Neural crest cell (in vitro differentiated cells): ENCODE results near the gene PTGR3. TPM values are rescaled to one million over a fixed set of nuclear protein-coding genes. Genes with fewer than 3 reads are reported as not detected.
A peak's percentile ranks its signal among the peaks of the same experiment; 100 is the strongest.

Experiments used
- DNase-seq: peaks from one replicate; pipeline ENCODE4 v3.0.0; 2021; ENCODE audit warnings: low read depth, mixed read lengths, low spot score
- H3K27ac Mint-ChIP-seq: one replicate; pipeline ENCODE4 v1.8.0; 2021; ENCODE audit warnings: mild to moderate bottlenecking, mixed read lengths; ENCODE audit not compliant: unreplicated experiment
- H3K27me3 Mint-ChIP-seq: 2 replicates; pipeline ENCODE4 v1.8.0; 2021; ENCODE audit warnings: low read depth, mild to moderate bottlenecking, mixed read lengths
- H3K36me3 Mint-ChIP-seq: 2 replicates; pipeline ENCODE4 v1.8.0; 2021; ENCODE audit warnings: low read depth, mild to moderate bottlenecking, mixed read lengths
- H3K4me1 Mint-ChIP-seq: 2 replicates; pipeline ENCODE4 v1.8.0; 2021; ENCODE audit warnings: mixed read lengths
- H3K4me3 Mint-ChIP-seq: one replicate; pipeline ENCODE4 v1.8.0; 2021; ENCODE audit warnings: mild to moderate bottlenecking, mixed read lengths
- H3K9me3 Mint-ChIP-seq: 2 replicates; pipeline ENCODE4 v1.8.0; 2021; ENCODE audit warnings: mixed read lengths
- total RNA-seq: library from RNA; stranded (reverse); gene quantifications from 2 replicates; pipeline ENCODE4 v1.2.1, GENCODE V29; 2021
- TF ChIP-seq, protein P1 (sequence below): fragments of 200-600 bp; sonication (generic); conservative IDR thresholded peaks from 2 replicates; pipeline ENCODE4 v1.5.0; 2021; ENCODE audit warnings: antibody characterized with exemption, mild to moderate bottlenecking

The PTGR3 gene
- total RNA-seq, 1 donor from 2014 or later: 12.1 TPM

- Mint-ChIP-seq H3K9me3 (no peaks in the 10 kb centered on the region), H3K4me3 (no peak overlapping the region), H3K27me3 (peaks cover 4% of the 10 kb centered on the region), H3K4me1 (peaks cover 12% of the 10 kb centered on the region), H3K36me3 (no peaks in the 10 kb centered on the region), H3K27ac (no peak overlapping the region)
- TF ChIP-seq, protein P1, sequence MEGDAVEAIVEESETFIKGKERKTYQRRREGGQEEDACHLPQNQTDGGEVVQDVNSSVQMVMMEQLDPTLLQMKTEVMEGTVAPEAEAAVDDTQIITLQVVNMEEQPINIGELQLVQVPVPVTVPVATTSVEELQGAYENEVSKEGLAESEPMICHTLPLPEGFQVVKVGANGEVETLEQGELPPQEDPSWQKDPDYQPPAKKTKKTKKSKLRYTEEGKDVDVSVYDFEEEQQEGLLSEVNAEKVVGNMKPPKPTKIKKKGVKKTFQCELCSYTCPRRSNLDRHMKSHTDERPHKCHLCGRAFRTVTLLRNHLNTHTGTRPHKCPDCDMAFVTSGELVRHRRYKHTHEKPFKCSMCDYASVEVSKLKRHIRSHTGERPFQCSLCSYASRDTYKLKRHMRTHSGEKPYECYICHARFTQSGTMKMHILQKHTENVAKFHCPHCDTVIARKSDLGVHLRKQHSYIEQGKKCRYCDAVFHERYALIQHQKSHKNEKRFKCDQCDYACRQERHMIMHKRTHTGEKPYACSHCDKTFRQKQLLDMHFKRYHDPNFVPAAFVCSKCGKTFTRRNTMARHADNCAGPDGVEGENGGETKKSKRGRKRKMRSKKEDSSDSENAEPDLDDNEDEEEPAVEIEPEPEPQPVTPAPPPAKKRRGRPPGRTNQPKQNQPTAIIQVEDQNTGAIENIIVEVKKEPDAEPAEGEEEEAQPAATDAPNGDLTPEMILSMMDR: no peak
- no peak for DNase-seq
Observed at GRCh38 chr18:75160364-75160763, 48.6 kb downstream of the PTGR3 start.

- no peaks in the 10 kb centered on the region for H3K36me3 Mint-ChIP-seq
- peaks cover 4% of the 10 kb centered on the region for H3K27me3 Mint-ChIP-seq
- TF ChIP-seq, protein P1: no peak
- peaks cover 12% of the 10 kb centered on the region for H3K4me1 Mint-ChIP-seq
- H3K9me3 Mint-ChIP-seq: no peaks in the 10 kb centered on the region
- H3K4me3 Mint-ChIP-seq: no peak overlapping the region
- no peak for DNase-seq
- peak overlapping the region; percentile 70 for H3K27ac Mint-ChIP-seq
Observed at GRCh38 chr18:75159646-75160356, 49.1 kb downstream of the PTGR3 start.

DNA sequence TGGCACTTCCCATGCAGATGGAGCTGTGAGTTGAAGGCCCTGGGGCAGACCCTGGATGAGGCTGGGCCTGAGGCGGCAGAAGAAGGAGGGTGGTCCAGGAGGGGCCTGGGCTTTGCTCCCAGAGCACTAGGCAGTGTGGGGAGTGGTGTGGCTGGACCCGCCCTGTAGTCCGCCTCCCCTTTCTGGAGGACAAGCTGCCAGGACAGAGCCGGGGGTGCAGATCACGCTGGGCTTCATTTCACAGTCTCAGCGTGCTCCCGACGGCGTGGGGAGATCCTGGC lies 49.8 kb downstream of the PTGR3 start:
- DNase-seq: no peak
- peaks cover 4% of the 10 kb centered on the region for H3K27me3 Mint-ChIP-seq

More for the DNA sequence above, 49.8 kb downstream of the PTGR3 start:
- TF ChIP-seq, protein P1: no peak
- H3K4me1 Mint-ChIP-seq: peaks cover 12% of the 10 kb centered on the region
- no peak overlapping the region for H3K27ac Mint-ChIP-seq
- H3K4me3 Mint-ChIP-seq: no peak overlapping the region
- H3K36me3 Mint-ChIP-seq: no peaks in the 10 kb centered on the region
- H3K9me3 Mint-ChIP-seq: peaks cover 3% of the 10 kb centered on the region

Other genes with a start within 250 kb of the PTGR3 start
- gene TSHZ1, start 1.7 kb upstream of the PTGR3 start, total RNA-seq: 6.7 and 6.9 TPM in 2 replicates
- gene SMIM21, start 218.6 kb upstream of the PTGR3 start, total RNA-seq: not detected in 2 replicates